HG02943 (cell line): ENCODE measurements around the gene FBXO41.

Experiments used
- ATAC-seq: cut with Tn5 transposase; IDR thresholded peaks from one replicate; pipeline ENCODE4 v1.9.1; 2021; ENCODE audit warnings: mild to moderate bottlenecking, low read depth, moderate library complexity; ENCODE audit not compliant: unreplicated experiment

FBXO41 gene

DNA sequence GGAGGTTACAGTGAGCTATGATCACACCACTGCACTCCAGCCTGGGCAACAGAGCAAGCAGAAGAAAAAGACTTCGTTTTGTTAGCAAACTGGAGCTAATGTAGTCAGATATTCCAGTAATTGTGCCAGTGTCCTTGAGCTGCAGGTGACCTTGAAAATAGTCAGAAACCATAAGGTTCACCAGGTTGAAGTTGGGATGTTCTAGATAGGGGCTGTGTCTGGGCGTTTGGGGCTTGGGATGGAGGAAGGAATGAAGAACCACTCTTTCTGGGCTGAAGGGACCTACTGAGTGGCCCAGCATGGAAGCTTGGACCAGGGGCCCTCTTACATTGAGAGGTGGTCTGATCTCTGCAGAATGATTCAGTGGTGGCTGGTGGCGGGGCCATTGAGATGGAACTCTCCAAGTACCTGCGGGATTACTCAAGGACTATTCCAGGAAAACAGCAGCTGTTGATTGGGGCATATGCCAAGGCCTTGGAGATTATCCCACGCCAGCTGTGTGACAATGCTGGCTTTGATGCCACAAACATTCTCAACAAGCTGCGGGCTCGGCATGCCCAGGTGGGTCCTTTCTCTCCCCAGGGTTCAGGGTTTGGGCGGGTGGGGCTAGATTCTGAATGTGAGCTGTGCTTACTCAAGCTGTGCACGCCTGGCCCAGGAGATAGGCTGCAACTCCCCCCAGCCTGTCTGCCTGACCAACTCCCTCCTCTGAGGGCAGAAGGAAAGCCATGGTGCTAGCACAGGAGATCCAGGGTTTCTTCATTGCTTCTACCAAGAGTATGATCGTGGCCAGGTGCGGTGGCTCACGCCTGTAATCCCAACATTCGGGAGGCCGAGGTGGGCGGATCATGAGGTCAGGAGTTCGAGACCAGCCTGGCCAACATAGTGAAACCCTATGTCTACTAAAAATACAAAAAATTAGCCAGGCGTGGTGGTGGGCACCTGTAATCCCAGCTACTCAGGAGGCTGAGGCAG is 33.1 kb downstream of the FBXO41 start:
- no peak for ATAC-seq

DNA sequence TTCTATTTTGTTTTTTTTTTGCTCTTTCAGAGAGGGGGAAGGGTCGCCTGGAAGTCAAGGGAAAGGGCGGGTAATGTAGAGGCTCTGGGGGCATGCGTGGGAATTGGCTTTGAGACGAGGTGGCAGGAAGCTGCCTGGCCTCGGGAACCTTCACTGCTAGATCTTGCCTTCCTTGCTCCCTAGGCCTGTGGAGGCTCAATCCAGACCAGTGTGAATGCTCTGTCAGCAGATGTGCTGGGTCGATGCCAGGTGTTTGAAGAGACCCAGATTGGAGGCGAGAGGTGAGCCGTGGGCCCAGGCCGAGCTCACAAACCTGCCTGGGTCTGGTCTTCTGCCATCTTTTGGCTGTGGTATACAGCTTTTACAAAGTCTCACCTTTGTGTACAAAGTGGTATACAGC is 34.6 kb downstream of the FBXO41 start:
- ATAC-seq: no peak

DNA sequence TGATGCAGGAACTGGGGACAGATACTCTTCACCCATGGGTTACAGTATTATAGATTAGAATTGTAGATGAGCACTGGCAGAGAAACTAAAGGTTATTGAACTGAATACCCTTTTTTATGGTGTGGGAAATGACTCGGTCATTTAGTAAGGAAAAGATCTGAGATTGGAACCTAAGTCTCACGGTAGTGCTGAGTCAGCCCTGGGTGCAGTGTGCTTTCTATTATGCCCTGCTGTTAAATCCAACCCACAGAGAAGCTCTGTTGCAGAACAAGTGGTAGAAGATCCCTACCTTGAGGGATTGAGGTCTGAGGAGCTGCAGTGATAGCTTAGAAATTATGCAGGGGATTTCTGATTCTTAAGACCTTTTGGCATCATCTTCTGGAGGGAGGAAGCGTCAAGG is 37.4 kb downstream of the FBXO41 start:
- no peak for ATAC-seq

DNA sequence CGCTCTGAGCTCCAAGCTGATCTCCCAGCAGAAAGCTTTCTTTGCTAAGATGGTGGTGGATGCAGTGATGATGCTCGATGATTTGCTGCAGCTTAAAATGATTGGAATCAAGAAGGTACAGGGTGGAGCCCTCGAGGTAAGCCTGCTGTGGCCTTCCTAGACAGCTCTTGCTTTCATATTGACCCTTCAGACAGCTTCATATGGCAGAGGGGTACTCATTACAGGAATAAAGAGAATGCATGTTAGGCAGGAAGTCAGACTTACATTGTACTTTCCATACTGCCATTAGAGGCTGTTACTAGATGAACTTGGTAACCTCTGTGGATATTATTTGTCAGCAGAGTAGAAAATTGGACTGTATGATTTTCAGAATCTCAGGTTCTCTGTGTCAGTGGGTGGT is 39.7 kb downstream of the FBXO41 start:
- ATAC-seq: no peak

DNA sequence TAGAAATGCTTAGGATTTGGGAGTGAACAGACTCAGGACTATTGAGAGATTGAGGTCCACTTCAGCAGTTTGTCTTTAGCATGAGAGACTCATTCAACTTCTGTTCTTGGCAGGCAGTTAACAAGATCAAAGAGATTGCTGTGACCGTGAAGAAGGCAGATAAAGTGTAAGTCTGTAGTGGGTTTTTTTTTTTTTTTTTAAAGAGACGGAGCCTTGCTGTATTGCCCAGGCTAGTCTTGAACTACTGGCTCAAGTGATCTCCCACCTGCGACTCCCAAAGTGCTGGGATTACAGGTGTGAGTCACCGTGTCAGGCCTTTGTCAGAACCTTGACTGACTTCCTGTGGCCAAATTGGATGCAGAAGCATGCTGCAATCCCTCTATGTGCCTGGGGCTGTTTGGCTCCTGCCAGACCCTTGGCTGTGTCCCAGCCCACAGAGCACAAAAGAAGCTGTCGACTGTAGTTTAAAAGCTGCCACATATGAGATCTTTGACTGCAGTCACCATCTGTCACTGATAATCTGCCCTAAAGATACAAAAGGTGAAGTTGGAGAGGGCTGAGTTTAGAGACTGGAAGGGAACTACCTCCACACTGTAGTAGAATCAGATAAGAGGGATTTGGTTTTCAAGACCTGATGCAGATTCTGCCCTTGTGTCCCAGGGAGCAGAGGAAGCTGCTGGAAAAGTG is 40.3 kb downstream of the FBXO41 start:
- ATAC-seq: no peak

DNA sequence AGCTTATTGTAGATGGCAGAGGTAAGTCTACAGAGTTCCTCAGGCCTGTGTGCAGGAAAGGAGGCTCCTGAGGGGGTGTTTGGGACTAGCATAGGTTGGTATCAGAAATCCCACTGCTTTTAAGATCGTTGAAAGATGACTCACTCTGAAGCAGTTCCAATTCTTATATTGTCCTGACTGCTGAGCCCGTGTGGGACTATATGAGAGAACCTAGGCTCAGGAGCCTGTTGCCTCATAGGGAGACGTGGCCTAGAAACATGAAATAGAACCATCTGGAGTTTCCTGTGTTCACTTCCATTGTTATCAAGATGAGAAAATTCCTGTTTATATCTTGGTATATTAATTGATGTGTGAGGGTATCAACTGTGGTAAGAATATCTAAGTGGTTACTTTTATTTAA is 44.5 kb downstream of the FBXO41 start:
- ATAC-seq: no peak

DNA sequence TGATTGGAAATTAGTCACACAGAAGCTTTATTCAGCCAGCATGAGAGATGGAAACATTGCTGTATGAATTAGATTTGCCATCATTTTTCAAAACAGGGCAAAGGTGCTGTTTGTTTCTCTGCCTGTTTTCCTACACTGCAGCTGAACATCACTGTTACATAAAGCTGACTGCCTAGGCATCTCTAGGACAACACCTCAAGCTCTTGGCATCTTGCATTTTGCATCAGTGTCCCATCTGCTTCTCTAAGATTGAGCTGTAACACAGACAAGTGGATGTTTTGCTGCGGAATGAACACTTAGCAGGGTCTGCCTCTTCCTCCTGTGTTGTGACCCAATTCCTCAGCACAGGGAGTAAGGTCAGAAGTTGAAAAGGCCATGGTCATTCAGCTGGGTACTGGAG is 45.3 kb downstream of the FBXO41 start:
- ATAC-seq: no peak

DNA sequence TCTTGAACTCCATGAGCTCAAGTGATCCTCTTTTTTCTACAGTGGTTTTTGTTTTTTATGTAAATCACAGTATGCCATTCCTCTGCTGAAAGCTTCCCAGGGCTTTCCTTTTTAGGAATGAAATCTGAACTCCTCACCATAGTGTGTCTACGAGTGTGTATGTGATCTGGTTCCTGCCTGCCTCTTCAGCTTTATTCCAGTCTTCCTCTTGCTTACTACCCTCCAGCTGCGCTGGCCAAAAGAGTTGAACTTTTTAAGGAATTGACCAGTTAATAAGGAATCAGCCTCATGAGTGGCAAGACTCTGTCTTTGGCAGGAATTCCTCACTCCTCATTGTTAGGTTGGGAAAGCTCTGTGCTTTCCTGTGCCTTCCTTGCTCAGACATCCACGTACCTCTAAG is 46.1 kb downstream of the FBXO41 start:
- ATAC-seq: no peak

DNA sequence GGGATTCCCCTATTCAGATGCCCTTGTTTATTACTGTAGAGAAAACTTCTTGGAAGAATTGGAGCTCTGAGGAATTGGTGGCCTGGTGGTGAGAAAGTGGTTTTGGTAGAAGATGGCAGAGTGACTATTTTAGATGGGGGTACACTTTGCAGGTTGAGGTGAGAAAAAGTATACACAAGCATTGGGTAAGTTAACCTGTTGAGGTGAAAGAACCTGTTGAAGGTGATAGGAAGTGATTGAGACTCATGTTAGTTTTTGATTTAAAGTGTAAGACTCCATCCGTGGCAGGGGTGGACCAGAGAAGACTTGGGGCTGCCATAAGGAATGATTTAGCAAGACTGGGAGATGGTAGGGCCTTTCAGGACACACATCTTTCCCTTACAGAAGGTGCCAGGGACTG is 47.1 kb downstream of the FBXO41 start:
- ATAC-seq: no peak

DNA sequence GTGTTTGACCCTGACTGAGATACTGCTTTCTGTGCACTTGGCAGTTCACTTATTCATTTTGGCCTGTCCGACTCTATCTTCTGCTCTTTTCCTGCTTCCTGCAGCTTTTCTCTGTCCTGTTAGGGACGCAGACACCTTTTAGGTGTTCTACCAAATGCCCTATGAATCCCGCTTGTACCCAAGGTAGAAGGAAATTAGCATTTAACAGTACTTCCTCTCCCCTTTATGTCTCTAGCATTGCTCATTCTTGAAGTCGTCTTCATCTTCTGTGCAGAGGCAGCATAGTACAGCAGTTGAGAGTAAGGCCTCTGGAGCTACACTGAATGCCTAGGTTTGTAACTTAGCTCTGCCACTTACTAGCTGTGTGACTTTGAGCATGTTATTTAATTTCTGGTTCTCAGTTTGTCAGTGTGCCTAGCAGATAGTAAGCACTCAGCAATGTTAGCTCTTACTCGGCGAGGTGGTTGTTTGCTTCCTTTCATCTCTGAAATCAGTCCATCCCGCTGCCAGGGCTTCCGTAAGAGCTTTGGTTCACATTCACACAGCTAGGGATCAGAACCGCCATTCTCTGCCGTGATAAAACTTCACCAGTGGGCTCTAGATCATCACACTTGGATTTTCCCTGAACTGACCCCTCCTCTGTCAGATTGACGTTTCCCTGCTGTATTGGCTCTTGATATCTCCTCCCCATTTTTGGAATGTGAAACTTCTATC is 48.8 kb downstream of the FBXO41 start:
- no peak for ATAC-seq

DNA sequence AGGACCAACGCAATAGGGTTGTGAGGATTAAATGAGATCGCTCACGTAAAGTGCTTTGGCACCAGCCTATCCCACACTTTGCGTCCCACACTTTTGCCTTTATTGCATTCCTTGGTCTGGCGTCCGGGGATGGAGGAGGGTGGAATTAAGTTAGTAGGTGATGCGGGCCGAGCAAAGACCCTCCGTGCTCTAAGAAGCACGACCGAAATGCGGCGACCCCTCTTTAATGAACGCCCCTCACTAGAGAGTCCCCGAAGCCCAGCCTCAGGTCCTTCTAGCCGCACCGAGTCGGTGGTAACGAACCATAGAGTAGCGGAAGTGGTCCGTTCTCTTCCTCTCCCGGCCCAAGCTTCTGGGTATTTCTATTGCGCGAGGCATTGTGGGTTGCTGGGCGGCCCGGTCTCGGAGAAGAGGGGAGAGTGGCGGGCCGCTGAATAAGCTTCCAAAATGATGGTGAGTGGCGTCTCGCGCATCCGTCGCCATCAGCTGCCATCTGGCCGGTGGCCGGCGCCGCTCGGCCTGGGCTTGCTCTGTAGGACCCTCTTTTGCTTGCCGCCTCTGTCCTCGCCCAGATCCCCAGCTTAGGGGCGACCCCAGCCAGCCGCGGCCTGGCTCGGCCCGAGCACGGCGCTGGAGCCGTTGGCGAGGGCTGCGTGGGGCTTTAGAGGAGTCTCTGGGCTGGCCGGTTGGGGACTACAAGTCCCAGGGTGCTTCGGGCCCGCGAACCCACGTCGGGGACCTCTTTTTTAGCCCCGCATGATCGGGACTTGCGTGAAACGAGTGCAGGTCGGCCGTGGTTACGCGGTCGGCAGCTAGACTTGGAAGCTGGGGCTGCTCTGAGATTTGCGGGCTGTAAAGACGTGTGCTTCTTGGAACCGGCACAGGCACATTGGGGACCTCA is 50.1 kb downstream of the FBXO41 start, which contains the start of gene CCT7:
Gene CCT7 (plus strand): TSS at position 377 of the 901 bp plus-strand sequence. CDS start 71 bp downstream, at position 448.
- peak; percentile 55 for ATAC-seq

DNA sequence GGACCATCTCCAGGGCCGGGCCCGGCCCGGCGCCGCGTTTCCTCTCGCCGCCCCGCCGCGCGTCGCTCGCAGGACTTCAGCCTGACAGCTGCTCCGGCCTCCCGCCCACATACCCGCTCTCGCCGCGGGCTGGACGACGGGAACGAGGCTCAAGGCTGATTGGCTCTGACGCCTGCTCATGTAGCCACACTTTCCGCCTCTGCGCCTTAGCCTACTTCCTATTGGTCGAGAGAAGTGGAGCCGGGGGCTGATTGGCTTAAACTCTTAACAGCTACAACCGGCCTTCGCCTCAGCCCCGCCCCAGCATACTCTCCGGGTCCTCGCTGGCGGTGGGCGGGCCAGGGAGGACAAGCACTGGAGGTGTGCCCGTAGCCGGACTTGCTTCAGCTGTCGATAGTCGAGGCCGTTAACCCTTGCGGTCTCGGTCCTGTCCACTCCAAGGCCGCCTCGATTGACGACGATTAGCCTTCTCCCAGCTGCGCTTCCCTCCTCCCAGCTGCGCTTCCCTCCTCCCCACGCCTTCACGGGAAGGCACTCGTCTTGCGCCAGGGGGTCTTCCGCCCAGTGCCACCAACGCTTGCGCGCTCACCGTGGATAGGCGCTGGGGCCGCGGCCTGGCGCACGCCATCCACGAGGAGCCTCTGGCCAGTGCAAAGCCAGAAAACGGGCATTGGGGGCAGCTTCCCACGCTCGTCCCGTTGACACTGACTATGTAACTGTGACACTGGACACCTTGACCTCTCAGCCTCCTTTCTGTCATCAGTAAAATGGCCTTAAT is 50.9 kb downstream of the FBXO41 start, which contains the start of gene PRADC1:
Gene PRADC1 (minus strand): TSS at position 86 of the 778 bp plus-strand sequence. CDS start 79 bp downstream, at position 7.
- peak; percentile 88 for ATAC-seq

DNA sequence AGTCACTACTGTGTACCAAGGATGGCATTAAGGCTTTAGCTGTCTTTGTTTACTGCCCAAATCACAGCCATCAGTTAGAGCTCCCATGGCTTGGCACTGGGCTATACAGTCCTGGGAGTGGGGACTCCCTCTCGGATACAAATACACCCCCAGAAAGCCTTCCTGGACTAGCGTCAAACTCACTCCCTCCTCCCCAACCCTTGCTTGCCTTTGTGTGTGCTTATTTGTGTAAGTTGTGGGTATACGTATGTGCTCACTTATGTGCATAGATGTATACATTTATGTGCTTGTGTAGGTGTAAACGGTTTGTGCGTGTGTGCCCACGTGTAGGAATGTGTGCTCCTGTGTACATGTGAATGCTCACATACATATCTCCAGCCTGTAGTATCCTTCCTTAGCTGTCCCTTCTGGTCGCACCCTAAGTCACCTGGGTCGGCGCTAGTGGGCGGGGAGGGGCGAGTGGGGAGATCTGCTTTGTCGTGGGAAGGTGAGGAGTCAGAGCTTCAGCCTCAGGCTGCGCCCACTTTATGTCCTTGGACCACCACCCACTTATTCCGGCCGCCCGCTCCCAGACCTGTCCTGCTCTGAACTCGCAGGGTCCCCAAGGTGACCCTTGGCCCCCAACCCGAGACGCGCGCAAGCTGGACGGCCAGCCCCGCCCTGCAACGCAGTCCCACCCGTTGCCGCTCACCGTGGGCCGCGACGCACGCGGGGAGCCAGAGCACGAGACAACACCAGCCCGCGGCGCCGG is 51.7 kb downstream of the FBXO41 start:
- peak; percentile 4 for ATAC-seq

DNA sequence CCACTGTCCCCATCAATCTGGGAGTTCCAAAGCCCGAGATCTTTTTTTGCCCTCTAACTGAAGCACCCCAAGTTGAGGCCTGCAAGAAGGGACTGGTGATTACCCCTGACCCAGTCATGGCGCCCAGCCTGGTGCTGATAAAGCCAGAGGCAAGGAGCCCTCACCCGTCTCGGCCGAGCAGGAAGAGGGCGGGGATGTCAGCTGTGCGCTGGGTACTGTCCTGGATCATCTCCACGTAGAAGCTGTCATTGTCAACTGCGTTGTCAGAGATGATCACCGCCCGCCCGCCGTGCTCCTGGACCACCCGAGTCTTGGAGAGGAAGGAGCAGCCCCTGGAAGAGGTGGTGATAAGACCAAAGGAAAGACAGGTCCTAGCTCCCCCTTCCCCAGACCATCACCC is 55.6 kb downstream of the FBXO41 start:
- no peak for ATAC-seq

DNA sequence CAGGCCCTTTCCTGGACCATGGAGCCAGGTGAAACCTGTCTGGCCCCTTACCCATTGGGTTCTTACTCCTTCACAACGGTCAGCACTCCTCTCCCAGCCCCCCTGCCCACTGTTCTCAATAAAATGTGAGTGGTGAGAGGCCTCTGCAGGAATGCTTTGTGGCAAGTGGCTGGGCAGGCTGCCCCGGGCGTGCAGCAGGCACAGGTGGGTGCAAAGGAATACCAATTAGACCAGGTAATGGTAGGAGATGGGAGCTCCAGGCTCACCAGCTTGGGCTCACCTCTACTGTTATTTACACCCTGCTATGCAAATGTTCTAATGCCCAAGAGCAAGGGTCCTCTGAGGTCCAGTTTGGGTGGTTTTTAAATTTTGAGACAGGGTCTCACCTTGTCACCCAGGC is 57.2 kb downstream of the FBXO41 start:
- ATAC-seq: no peak

DNA sequence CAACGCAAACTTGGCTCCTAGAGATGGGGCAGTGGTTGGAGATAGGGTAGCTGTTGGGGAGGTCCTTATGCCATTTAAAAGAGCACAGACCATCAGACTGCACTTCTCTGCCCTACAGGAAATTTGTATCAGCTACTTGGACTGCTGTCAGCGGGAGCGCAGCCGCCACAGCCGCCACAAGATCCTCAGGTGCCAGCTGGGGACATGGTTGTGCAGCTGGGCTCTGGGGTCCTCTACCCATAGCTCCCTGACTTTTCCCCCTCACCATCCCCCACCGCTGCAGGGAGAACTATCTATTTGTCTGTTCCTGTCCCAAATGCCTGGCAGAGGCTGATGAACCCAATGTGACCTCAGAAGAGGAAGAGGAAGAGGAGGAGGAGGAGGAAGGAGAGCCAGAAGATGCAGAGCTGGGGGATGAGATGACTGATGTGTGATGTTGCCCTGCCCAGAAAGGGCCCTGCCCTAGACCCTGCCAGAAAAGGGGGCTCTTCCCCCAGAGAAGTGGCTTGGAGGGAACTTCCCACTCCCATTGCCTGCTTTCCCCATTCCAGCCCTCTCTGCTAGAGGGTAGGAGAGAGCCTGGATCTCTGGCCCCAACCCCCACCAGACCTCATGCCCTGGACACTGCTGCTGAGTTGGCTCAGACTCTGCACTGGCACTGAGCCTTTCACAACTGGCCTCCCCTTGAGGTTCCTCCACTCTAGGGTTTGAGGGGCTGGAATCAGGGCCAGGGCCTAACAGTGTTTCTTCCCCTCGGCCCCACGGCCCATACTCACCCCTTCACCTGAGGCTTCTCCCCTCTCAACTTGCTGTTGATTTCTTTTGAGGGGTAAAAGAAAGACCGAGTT is 58.5 kb downstream of the FBXO41 start:
- no peak for ATAC-seq

DNA sequence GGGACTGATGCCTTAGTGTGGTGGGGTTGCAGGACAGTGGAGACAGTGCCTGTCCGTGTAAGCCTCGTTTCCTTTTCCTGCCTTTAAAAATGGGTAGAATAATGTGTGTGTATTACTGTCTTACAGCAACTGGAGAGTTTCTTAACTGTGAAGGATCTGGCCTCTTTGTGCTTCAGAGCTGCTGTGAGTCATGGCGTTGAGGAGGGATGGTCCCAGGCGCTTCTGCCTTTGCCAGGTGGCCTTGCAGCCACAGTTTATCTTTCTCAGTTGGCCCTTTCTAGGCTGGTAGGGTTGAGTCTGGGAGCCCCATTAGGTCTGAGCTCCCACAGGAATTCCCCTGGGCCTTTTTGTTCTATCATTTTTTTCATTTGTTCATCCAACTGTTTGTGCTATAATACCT is 60.5 kb downstream of the FBXO41 start:
- ATAC-seq: no peak

DNA sequence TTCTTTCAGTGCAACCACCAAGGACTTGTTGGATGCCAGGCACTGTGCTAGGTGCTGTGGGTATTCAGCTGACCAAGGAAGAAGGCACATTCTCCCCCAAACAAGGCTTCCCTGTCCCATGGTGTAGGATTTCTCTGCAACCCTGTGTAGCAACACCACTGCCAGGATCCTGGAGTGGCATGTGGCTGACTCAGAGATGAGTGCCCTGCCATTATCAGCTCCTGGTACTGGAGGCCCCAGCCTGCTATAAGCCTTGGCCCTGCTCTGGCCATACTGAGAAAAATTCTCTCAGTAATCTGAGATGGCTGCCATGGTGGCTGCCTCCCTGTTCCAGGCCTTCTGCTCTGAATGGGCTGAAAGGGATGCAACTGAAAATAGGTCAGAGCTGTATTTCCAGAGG is 66.0 kb downstream of the FBXO41 start:
- no peak for ATAC-seq
